CD4-positive, alpha-beta T cell treated with Interleukin-2 at 100 ng/mL for 4 hours (primary cell): Measurements from ENCODE around the gene ECE2.
"Not testable (repeated sequence)": the region's sequence is repeated elsewhere in the genome, so short reads cannot be mapped to it uniquely, and the experiment has no call there.

Experiments
- DNase-seq: peaks from one replicate; pipeline ENCODE4 v3.0.0-alpha.2; 2020; ENCODE audit warnings: low spot score

ECE2 gene

GRCh38 chr3:184336547-184337398 lies 61.0 kb downstream of the ECE2 start:
- no peak for DNase-seq

- no peak for DNase-seq
Observed at GRCh38 chr3:184337399-184337714, 61.5 kb downstream of the ECE2 start, which contains the start of gene FAM131A. FAM131A (plus strand) TSS chr3:184337600; CDS start chr3:184337631, 31 bp downstream.

- DNase-seq = no peak
Observed at GRCh38 chr3:184337981-184338380, 62.2 kb downstream of the ECE2 start.

GRCh38 chr3:184338511-184338945 lies 62.7 kb downstream of the ECE2 start:
- no peak for DNase-seq

GRCh38 chr3:184339001-184339400 lies 63.2 kb downstream of the ECE2 start:
- DNase-seq = no peak

- DNase-seq = not testable (repeated sequence)
Observed at GRCh38 chr3:184339451-184340135, 63.8 kb downstream of the ECE2 start.

GRCh38 chr3:184341925-184342324 lies 66.1 kb downstream of the ECE2 start:
- DNase-seq = no peak
